ENCODE data around the gene OR2T34. TPM values are rescaled to one million over a fixed set of nuclear protein-coding genes. Genes with fewer than 3 reads are reported as not detected.

Gene OR2T34
- total RNA-seq, 1 experiment from 2014 or later: not detected

DNA sequence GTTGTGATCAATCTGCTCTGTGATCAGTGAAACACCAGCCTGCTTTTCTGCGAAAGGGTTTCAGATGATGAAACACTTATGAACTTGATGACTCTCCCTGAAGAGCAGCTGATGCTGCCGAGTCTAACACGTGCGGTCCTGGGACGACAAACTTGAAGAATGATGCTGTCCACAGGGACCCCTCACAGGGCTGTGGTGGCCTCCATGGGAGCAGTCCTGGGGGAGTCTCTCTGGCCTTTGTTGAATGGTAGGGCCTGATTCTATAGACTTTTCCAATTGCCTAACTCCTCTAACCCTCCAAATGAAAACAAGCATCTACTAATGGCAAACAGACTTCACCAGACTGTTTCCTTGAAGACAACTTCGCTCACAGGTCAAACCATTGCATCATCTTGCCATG is 23.0 kb upstream of the OR2T34 start, which contains the start of gene OR2T10:
OR2T10 (minus strand) TSS at position 112 of the 400 bp plus-strand sequence. CDS start 3,932 bp downstream, outside the sequence.
- Histone ChIP-seq H3K79me2 (ENCODE audit: low read length) (no peaks in the 10 kb centered on the region), H3K27me3 (ENCODE audit: low read length) (no peaks in the 10 kb centered on the region), H3K36me3 (ENCODE audit: low read depth, low read length) (no peaks in the 10 kb centered on the region), H4K20me1 (ENCODE audit: low read length) (no peaks in the 10 kb centered on the region), H3F3A (ENCODE audit: low read length, unreplicated experiment) (no peaks in the 10 kb centered on the region), H2AFZ (ENCODE audit: low read length) (peak within 1 kb of the TSS; percentile 41), H3K4me1 (ENCODE audit: insufficient read depth, low read length) (peaks cover 5% of the 10 kb centered on the region), H3K27ac (ENCODE audit: low read length) (no peak within 1 kb of the TSS), H3K4me3 (ENCODE audit: low read length) (no peak within 1 kb of the TSS), H3K9me3 (ENCODE audit: low read length) (no peaks in the 10 kb centered on the region), H3K4me2 (ENCODE audit: low read length) (peak within 1 kb of the TSS; percentile 3; the same call in 1 of the 2 replicates), H3K9ac (ENCODE audit: low read length) (no peak within 1 kb of the TSS), H3K9me2 (replicated peaks; ENCODE audit: low read length) (no peaks in the 10 kb centered on the region; the same call in 1 of the 2 replicates)
- BruUV-seq (replicated peaks): no TSS peak
- no peak for TF ChIP-seq EZH2phosphoT487 (IDR thresholded peaks at IDR 0.05; ENCODE audit: borderline replicate concordance, low read length)
- TF ChIP-seq, protein P1, sequence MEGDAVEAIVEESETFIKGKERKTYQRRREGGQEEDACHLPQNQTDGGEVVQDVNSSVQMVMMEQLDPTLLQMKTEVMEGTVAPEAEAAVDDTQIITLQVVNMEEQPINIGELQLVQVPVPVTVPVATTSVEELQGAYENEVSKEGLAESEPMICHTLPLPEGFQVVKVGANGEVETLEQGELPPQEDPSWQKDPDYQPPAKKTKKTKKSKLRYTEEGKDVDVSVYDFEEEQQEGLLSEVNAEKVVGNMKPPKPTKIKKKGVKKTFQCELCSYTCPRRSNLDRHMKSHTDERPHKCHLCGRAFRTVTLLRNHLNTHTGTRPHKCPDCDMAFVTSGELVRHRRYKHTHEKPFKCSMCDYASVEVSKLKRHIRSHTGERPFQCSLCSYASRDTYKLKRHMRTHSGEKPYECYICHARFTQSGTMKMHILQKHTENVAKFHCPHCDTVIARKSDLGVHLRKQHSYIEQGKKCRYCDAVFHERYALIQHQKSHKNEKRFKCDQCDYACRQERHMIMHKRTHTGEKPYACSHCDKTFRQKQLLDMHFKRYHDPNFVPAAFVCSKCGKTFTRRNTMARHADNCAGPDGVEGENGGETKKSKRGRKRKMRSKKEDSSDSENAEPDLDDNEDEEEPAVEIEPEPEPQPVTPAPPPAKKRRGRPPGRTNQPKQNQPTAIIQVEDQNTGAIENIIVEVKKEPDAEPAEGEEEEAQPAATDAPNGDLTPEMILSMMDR (conservative IDR thresholded peaks at IDR 0.05; ENCODE audit: low read depth, low read length): no peak
- TF ChIP-seq EZH2 (IDR thresholded peaks at IDR 0.05; ENCODE audit: low read length, unreplicated experiment): no peak
- ChIA-PET POLR2A (ENCODE audit: unreplicated experiment) (no interaction called here), CTCF (no interaction called here)
- intact Hi-C loops (cut with micrococcal nuclease): no loop called here
- no peak for ATAC-seq
- no peak for DNase-seq

DNA sequence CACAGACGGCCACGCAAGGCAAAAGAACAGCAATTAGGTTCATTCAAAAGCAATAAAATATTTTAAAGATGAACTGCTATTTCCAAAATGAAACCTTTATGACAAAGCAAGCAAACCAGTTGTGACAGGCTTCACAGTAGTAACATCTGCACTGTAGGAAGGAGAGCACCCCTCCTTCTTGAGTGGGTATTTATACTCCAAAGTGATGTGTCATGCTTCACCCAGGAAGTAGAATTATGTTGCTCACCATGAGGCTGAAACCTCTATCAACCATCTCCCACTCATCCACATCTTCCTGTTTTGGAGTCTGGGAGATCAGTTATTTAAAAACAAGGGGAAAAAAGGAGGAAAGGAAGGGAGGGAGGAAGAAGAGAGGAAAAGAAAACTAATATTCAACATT is 22.1 kb upstream of the OR2T34 start:
- ATAC-seq: peak; percentile 61; the same call in 1 of the 2 replicates
- ChIA-PET POLR2A (ENCODE audit: unreplicated experiment) (no interaction called here), CTCF (no interaction called here)
- Histone ChIP-seq H3K27ac (ENCODE audit: low read length) (no peak overlapping the region), H3K27me3 (ENCODE audit: low read length) (no peaks in the 10 kb centered on the region), H3K36me3 (ENCODE audit: low read depth, low read length) (no peaks in the 10 kb centered on the region), H3K9me2 (replicated peaks; ENCODE audit: low read length) (peaks cover 2% of the 10 kb centered on the region; the same call in 1 of the 2 replicates), H3K4me2 (ENCODE audit: low read length) (peak overlapping the region; percentile 3; the same call in 1 of the 2 replicates), H3K9me3 (ENCODE audit: low read length) (no peaks in the 10 kb centered on the region), H3K4me1 (ENCODE audit: insufficient read depth, low read length) (peaks cover 5% of the 10 kb centered on the region), H2AFZ (ENCODE audit: low read length) (peak overlapping the region; percentile 41), H4K20me1 (ENCODE audit: low read length) (no peaks in the 10 kb centered on the region), H3K9ac (ENCODE audit: low read length) (no peak overlapping the region), H3K4me3 (ENCODE audit: low read length) (no peak overlapping the region), H3F3A (ENCODE audit: low read length, unreplicated experiment) (no peaks in the 10 kb centered on the region), H3K79me2 (ENCODE audit: low read length) (no peaks in the 10 kb centered on the region)
- intact Hi-C loops (cut with micrococcal nuclease): no loop called here
- TF ChIP-seq EZH2 (IDR thresholded peaks at IDR 0.05; ENCODE audit: low read length, unreplicated experiment): no peak
- TF ChIP-seq EZH2phosphoT487 (IDR thresholded peaks at IDR 0.05; ENCODE audit: borderline replicate concordance, low read length): no peak
- TF ChIP-seq, protein P1 (conservative IDR thresholded peaks at IDR 0.05; ENCODE audit: low read depth, low read length): no peak
- peak; percentile 22 for DNase-seq
- no TSS peak for BruUV-seq (replicated peaks)

DNA sequence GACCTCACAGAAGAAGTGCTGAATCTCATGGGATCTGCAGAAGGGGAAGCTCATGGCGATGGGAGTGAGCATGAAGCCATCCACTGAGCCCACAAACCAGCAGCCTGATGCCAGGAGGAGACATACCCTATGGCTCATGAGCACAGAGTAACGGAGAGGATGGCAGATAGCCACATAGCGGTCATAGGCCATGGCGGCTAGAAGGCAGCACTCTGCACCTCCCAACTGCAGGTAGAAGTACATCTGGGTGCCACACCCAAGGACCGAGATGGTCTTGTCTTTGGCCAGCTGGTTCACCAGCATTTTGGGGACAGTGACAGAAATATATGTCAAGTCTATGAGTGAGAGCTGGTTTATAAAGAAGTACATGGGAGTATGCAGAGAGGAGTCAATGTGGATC is 18.7 kb upstream of the OR2T34 start:
- Histone ChIP-seq H3F3A (ENCODE audit: low read length, unreplicated experiment) (no peaks in the 10 kb centered on the region), H3K4me1 (ENCODE audit: insufficient read depth, low read length) (peaks cover 5% of the 10 kb centered on the region), H3K4me2 (ENCODE audit: low read length) (no peak overlapping the region), H2AFZ (ENCODE audit: low read length) (no peak overlapping the region), H3K9me2 (replicated peaks; ENCODE audit: low read length) (0 out of 2 replicates have a peak, but pooled peaks cover 8% of the 10 kb centered on the region), H3K9ac (ENCODE audit: low read length) (no peak overlapping the region), H3K27me3 (ENCODE audit: low read length) (no peaks in the 10 kb centered on the region), H3K4me3 (ENCODE audit: low read length) (no peak overlapping the region), H3K36me3 (ENCODE audit: low read depth, low read length) (no peaks in the 10 kb centered on the region), H3K79me2 (ENCODE audit: low read length) (no peaks in the 10 kb centered on the region), H4K20me1 (ENCODE audit: low read length) (no peaks in the 10 kb centered on the region), H3K9me3 (ENCODE audit: low read length) (no peaks in the 10 kb centered on the region), H3K27ac (ENCODE audit: low read length) (no peak overlapping the region)
- BruUV-seq (replicated peaks): no TSS peak
- ATAC-seq (no peak), DNase-seq (no peak)
- intact Hi-C loops (cut with micrococcal nuclease): no loop called here
- TF ChIP-seq EZH2phosphoT487 (IDR thresholded peaks at IDR 0.05; ENCODE audit: borderline replicate concordance, low read length) (no peak), EZH2 (IDR thresholded peaks at IDR 0.05; ENCODE audit: low read length, unreplicated experiment) (no peak)
- TF ChIP-seq, protein P1 (conservative IDR thresholded peaks at IDR 0.05; ENCODE audit: low read depth, low read length): no peak
- CTCF ChIA-PET: no interaction called here
- POLR2A ChIA-PET (ENCODE audit: unreplicated experiment): no interaction called here

All from PC-3 (cell line).